Measurements from ENCODE around the gene PHKG2. TPM values are rescaled to one million over a fixed set of nuclear protein-coding genes. Genes with fewer than 3 reads are reported as not detected.

Gene PHKG2
- total and polyA plus RNA-seq, 2 experiments from 2014 or later, result 35.1 to 52.1 TPM

DNA sequence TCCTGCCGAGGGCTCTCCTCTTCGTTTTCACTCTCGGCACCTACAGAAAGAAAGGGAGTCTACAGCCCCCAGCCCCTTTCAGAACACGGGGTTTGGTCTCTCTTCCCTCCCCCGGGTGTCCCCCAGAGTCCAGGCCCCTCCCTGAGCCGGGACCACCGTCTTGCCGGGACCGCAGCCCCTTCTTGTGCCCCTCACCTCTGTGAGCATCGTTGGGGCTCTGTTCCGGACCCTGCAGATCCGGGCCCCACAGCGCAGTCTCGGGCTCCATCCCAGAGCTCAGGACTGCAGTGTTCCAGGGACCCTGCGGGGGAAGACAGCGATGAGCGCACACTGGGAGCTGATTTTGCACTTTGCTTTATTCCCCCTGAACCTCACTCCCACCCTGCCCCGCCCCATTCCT lies 36.0 kb downstream of the PHKG2 start:
- no peak overlapping the region for H3K4me3 ChIP-seq
- peaks cover 10% of the 10 kb centered on the region for H3K4me1 ChIP-seq (ENCODE audit: low read depth)
- no peak for DNase-seq (ENCODE audit: low read depth in 1 of 2, low spot score in 1 of 2)
- H3K9me3 ChIP-seq (ENCODE audit: low read depth), result no peaks in the 10 kb centered on the region
- H3K27me3 ChIP-seq, result no peaks in the 10 kb centered on the region
- peaks cover 27% of the 10 kb centered on the region for H3K36me3 ChIP-seq
- H3K27ac ChIP-seq, result no peak overlapping the region
- TF ChIP-seq, protein P1, sequence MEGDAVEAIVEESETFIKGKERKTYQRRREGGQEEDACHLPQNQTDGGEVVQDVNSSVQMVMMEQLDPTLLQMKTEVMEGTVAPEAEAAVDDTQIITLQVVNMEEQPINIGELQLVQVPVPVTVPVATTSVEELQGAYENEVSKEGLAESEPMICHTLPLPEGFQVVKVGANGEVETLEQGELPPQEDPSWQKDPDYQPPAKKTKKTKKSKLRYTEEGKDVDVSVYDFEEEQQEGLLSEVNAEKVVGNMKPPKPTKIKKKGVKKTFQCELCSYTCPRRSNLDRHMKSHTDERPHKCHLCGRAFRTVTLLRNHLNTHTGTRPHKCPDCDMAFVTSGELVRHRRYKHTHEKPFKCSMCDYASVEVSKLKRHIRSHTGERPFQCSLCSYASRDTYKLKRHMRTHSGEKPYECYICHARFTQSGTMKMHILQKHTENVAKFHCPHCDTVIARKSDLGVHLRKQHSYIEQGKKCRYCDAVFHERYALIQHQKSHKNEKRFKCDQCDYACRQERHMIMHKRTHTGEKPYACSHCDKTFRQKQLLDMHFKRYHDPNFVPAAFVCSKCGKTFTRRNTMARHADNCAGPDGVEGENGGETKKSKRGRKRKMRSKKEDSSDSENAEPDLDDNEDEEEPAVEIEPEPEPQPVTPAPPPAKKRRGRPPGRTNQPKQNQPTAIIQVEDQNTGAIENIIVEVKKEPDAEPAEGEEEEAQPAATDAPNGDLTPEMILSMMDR (IDR thresholded peaks at IDR 0.05; ENCODE audit: low read depth, low read length), result no peak

DNA sequence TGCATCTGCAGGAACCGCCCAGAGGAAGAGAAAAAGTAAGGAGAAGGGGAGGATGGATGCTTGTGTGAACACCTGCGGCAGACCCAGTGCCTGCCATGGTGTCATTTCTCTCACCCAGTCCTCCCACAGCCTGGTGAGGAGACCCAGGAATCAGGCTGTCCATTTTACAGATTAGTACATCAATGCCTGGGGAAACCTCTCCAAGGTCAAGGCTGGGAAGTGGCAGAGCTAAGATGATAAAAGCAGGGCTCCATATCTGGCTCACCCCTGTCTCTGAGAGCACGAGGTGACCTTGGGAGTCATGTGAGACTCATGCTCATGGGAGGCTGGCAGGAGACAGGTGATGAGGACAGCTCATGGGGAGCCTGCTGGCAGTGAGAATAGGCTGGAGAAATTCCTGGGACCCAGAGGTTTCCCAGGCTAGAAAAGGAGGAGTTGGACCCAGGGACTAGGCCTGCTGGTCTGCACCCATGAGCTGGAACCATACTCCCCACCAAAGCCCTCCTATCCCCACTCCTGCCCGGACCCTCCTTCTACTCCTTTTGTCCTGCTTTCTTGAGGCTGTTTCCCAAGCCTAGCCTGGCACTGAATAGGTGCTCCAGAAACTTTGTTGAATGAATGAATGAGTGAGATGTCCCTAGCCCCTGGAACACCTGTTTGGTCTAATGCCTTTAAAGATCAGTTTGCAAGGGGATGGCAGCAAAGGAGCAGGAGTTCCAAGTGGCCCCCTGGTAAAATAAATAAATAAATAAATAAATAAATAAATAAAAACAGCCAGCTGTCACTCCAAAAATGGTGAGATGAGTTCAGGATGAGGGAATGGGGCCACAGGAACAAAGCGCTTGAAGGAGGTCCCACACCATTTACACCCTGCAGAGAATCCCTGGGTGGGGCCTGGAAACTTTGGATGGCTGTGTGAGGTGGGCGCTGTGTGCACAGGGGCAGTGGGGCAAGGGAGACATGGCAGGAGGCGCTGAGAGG lies 37.2 kb downstream of the PHKG2 start:
- H3K27me3 ChIP-seq, result no peaks in the 10 kb centered on the region
- peak overlapping the region; percentile 97 for H3K4me3 ChIP-seq
- TF ChIP-seq, protein P1 (IDR thresholded peaks at IDR 0.05; ENCODE audit: low read depth, low read length), result no peak
- H3K9me3 ChIP-seq (ENCODE audit: low read depth), result no peaks in the 10 kb centered on the region
- H3K27ac ChIP-seq, result peak overlapping the region; percentile 89
- peaks cover 10% of the 10 kb centered on the region for H3K4me1 ChIP-seq (ENCODE audit: low read depth)
- no peak for DNase-seq (ENCODE audit: low read depth in 1 of 2, low spot score in 1 of 2)
- H3K36me3 ChIP-seq, result peaks cover 27% of the 10 kb centered on the region

DNA sequence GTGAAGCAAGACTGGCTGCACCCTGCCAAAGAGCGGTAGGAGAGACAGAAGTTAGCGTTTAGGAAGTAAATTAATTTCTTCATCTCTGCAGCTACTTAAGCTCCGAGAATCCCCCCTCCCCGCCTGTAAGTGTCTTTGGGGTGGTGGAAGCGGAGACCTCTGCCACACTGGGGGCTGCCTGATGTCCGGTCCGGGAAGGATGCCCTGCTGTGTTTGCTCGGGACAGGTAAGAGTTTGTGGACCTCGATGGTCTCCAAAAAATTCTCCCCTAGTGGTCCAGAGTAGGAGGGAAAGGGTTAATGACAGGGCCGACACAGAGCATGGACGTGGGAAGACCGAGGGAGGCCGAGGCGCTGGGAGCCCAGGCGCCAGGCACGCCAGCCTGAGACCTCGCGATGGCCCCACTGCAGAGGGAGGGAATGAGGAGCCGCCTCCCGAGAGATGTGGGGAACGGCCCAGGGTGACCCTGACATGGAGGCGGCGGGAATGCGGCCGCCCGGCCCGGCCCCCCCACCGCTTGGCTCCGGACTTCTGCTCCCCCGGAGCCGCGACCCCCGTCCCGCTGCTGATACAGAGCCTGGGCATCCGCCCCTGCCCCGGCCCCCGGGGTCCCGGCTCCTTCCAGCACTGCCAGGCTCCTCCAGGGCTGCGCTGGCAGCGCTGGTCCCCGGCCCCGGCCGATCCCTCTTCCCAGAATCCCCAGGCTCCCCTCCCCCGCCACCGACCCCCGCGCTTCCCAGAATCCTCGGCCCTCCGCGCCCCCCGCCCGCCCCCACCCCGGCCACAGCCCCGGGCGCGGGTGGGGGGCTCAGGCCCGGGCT lies 38.1 kb downstream of the PHKG2 start:
- peak; percentile 70 to 71 for DNase-seq (ENCODE audit: low read depth in 1 of 2, low spot score in 1 of 2)
- no peaks in the 10 kb centered on the region for H3K27me3 ChIP-seq
- peaks cover 10% of the 10 kb centered on the region for H3K4me1 ChIP-seq (ENCODE audit: low read depth)
- H3K27ac ChIP-seq, result peak overlapping the region; percentile 89
- TF ChIP-seq, protein P1 (IDR thresholded peaks at IDR 0.05; ENCODE audit: low read depth, low read length), result no peak
- no peaks in the 10 kb centered on the region for H3K9me3 ChIP-seq (ENCODE audit: low read depth)
- peaks cover 25% of the 10 kb centered on the region for H3K36me3 ChIP-seq
- peak overlapping the region; percentile 97 for H3K4me3 ChIP-seq

DNA sequence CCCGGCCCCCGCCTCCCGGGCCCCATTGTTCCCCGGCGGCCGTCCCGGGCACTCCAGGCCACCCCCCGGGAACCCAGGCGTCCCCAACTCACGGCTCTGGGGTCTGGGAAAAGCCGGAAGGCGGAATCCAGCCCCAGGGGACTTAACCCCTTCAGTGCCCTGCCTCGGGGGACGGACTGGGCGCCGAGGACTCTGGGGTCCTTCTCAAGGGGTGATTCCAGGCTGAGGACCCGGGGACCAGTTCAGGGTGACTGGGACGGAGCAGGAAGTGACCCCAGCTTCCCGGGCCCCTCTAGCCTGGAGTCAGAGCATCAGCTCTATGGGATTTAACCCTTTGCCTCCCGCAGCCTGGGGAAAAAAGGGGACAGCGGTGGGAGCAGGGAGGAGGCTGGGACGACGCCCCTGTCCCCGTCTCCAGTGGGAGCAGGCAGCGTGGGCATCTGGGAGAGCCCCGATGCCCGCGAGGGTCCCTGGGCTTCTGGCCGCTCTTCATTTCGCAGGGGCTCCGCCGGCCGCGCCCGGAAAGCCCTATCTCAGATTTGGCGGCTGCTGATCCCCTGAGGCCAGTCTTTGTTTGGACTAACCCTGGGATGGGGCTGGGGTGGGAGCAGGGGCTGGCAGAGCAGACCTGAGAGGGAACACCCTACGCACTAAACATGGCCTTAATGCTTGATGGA lies 38.8 kb downstream of the PHKG2 start, which contains the start of gene ZNF629:
Gene ZNF629, minus strand, starts transcription at position 270 of the 677 bp plus-strand sequence. CDS start 2,723 bp downstream, outside the sequence.
- H3K27me3 ChIP-seq, result no peaks in the 10 kb centered on the region
- no peaks in the 10 kb centered on the region for H3K9me3 ChIP-seq (ENCODE audit: low read depth)
- peak within 1 kb of the TSS; percentile 89 for H3K27ac ChIP-seq
- peak within 1 kb of the TSS; percentile 97 for H3K4me3 ChIP-seq
- DNase-seq (ENCODE audit: low read depth in 1 of 2, low spot score in 1 of 2), result peak; percentile 79 to 85
- peaks cover 17% of the 10 kb centered on the region for H3K36me3 ChIP-seq
- H3K4me1 ChIP-seq (ENCODE audit: low read depth), result peaks cover 10% of the 10 kb centered on the region
- TF ChIP-seq, protein P1 (IDR thresholded peaks at IDR 0.05; ENCODE audit: low read depth, low read length), result no peak
